GM21786 (cell line): ENCODE results near the gene SLC38A8.

Experiments used
- ATAC-seq: cut with Tn5 transposase; IDR thresholded peaks from one replicate; pipeline ENCODE4 v1.9.1; 2021; ENCODE audit not compliant: unreplicated experiment

The SLC38A8 gene

GRCh38 chr16:84049403-84050060, 6.9 kb upstream of the SLC38A8 start:
- no peak for ATAC-seq

GRCh38 chr16:84048871-84049270, 6.3 kb upstream of the SLC38A8 start:
- no peak for ATAC-seq

GRCh38 chr16:84048270-84048669, 5.7 kb upstream of the SLC38A8 start:
- no peak for ATAC-seq

- ATAC-seq = no peak
Observed at GRCh38 chr16:84047626-84048025, 5.0 kb upstream of the SLC38A8 start.

- no peak for ATAC-seq
Observed at GRCh38 chr16:84047206-84047605, 4.6 kb upstream of the SLC38A8 start.

DNA sequence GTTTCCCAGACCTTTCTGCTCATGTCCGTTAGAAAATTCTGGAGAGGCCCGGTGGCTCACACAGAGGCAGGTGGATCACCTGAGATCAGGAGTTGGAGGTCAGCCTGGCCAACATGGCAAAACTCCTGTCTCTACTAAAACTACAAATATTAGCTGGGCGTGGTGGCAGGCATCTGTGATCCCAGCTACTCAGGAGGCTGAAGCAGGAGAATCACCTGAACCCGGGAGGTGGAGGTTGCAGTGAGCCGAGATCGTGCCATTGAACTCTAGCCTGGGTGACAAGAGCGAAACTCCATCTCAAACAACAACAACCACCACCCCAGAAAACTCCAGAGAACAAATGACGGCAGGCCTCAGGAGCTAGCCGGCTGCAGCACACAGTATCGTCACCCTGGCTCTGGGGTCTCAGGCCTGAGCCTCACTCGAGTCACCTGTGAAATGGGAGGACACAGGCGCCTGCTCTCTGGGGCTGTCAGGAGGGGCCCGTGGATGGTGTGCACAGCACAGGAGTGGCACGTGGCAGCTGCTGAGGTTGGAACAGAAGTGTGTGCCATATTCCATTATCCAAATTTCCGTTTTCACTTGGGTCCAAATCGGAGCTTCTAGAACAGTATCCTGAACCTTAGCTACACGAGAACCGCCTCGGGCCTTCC, 3.3 kb upstream of the SLC38A8 start:
- ATAC-seq = no peak

- no peak for ATAC-seq
Observed at GRCh38 chr16:84045001-84045817, 2.6 kb upstream of the SLC38A8 start.

GRCh38 chr16:84044118-84044488, 1.5 kb upstream of the SLC38A8 start:
- no peak for ATAC-seq

DNA sequence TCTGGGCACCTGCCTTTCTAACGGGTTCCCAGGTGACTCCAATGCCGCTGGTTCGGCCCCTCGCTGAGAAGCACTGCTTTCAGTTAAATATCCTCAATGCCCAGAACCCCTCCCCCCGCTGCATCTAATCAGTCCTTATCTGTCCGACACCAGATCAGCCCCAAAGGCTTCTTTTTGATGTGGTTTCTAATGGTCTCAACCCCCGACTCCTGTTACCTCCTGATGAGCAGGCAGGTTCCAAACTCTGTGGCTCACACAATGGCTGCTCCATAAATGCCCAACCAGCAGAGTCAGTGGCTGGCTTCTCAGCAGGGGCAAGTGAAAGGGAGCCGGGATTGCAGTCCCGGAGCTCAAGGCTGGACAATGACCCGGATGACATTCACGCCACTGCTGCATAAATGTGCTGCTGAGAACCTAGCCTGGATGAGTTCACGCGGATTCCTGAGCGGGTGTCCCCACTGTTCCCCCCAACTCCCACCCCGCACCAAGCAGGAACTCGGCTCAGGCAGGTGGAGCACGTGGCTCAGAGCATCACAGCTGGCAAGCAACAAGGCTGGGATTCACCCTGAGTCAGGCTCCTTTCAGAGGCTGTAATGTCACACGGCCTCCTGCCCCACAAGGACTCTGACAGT, 1.0 kb upstream of the SLC38A8 start:
- ATAC-seq = no peak

DNA sequence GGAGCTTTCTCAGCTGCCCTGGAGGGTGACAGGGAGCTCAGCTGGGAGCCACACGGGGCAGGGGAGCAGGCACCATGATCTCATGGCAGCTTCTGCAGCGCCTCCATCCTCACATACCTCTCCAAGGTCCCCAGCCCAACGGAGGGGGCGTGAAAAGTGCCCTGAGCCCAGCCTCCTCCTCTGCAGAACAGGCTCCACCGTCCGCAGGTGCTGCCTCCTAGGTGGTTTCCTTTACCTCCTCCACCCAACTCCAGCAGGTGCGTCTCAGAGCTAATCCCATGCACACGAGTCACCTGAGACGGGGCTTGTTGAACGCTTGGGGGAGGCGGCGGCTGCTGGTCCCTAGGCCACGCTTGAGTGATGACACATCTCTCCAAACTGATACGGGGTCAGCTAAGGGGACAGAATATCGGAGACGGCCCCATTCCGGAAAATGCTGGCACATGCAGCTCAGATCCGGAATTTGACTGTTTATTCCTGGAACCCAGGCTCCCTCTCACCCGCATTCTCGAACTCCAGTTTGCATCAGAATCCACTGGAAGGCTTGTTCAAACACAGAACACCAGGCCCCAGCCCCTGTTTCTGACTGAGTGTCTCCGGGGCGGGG, 387 bp upstream of the SLC38A8 start:
- ATAC-seq = no peak

DNA sequence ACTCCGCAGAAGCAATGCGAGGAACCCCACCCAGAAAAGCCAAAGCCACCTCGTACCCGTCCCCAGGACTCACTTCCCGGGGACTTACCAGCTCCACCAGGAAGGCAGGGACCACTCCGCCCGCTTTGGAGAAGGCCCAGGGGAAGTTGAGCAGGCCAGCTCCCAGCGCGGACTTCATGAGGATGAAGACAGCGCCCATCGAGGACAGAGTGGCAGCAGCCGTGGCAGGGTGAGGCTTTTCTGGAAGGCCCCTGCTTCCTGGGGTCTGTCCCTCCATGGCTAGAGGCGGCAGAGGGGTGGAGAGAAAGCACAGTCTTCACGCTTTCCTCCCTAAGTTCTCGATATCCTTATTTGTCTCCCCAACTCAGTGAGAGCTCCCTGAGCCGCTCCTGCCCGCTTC, 714 bp downstream of the SLC38A8 start:
- no peak for ATAC-seq

- ATAC-seq = no peak
Observed at GRCh38 chr16:84040823-84041820, 1.5 kb downstream of the SLC38A8 start.

DNA sequence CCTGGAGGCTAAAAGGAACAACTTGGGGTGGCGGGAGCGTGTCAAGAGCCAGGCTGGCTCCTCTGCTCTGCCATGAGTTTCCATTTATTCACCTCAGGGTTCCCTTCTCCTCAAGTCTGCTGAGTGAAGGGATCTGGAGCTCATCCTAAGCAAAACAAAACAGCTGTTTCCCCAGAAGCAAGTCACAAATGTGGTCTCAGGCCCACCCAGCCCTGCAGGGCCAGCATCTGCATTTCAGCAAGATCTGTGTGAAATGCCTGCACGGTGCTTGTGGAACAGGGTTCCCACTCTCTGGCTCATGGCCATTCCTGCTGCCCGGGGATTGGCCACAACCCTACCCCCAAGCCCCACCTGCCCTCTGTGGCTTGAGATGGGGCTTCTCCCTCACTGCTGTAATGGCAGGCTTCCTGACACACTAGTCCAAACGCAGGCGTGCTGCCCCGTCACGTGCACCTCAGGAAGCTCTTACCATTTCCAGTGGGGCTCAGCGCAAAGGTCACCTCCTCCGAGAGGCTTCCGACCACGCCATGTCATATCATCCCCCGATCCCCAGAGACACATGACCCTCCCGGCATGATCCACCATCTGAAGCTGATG, 2.3 kb downstream of the SLC38A8 start:
- ATAC-seq = no peak

DNA sequence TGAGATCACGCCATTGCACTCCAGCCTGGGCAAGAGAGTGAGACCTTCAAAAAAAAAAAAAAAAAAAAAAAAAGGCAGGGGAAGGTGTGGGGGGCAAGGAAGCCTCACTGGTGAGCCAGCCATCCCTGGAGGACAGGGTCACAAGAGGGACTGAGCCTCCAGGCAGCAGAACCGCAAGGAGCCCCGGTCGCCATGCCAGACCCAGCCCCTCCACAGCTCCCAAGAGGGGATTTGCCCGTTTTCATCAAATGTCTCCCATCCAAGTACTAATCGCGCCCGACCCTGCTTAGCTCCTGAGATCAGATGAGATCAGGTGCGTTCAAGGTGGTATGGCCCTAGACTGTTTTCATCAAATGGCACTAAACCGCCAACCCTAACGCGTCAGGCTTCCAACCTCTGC, 2.9 kb downstream of the SLC38A8 start:
- ATAC-seq = no peak

DNA sequence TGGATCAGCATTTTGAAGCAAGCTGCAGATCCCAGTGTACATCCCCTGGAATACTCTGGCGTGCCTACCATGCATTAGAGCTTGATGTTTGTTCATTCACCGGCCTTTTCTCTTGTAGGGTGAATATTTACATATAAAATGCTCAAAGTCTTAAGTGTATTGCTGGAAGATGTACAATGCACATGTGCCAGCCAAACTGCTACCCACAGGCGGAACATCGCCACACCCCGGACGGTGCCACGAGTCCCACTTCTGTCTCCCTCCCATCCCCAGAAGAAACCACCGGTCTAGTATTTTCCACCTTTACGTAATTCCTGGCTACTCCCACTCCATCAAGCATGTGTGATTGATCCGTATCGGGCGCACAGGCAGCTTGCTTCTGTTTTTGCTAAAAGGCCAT, 4.1 kb downstream of the SLC38A8 start:
- ATAC-seq = no peak

GRCh38 chr16:84036982-84037425, 5.6 kb downstream of the SLC38A8 start:
- ATAC-seq = no peak

DNA sequence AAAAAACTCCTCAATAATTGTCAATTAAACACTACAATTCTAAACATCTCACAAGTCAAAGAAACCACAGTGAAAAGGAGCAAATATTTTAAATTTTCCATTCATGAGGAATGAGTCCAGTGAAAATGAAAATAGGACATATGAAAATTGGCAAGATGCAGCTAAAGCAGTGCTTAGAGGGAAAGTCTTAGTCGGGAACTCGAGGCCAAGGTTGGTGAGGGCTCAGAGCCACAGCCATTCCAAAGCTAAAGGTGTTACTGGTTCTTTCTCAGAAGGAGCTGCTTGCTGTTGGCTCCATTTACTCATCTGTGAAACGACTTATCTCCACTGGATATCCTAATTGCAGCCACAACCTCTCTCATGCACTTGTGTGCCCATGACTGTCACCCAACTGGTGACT, 6.5 kb downstream of the SLC38A8 start:
- no peak for ATAC-seq

GRCh38 chr16:84034516-84034915, 8.1 kb downstream of the SLC38A8 start:
- ATAC-seq = no peak
